Neural crest cell (in vitro differentiated cells): ENCODE data around the gene OR51E2. TPM values are rescaled to one million over a fixed set of nuclear protein-coding genes. Genes with fewer than 3 reads are reported as not detected.

Experiments
- DNase-seq: peaks from one replicate; pipeline ENCODE4 v3.0.0; 2021; ENCODE audit warnings: low read depth, mixed read lengths, low spot score
- H3K27ac Mint-ChIP-seq: one replicate; pipeline ENCODE4 v1.8.0; 2021; ENCODE audit warnings: mild to moderate bottlenecking, mixed read lengths; ENCODE audit not compliant: unreplicated experiment
- H3K27me3 Mint-ChIP-seq: 2 replicates; pipeline ENCODE4 v1.8.0; 2021; ENCODE audit warnings: low read depth, mild to moderate bottlenecking, mixed read lengths
- H3K36me3 Mint-ChIP-seq: 2 replicates; pipeline ENCODE4 v1.8.0; 2021; ENCODE audit warnings: low read depth, mild to moderate bottlenecking, mixed read lengths
- H3K4me1 Mint-ChIP-seq: 2 replicates; pipeline ENCODE4 v1.8.0; 2021; ENCODE audit warnings: mixed read lengths
- H3K4me3 Mint-ChIP-seq: one replicate; pipeline ENCODE4 v1.8.0; 2021; ENCODE audit warnings: mild to moderate bottlenecking, mixed read lengths
- H3K9me3 Mint-ChIP-seq: 2 replicates; pipeline ENCODE4 v1.8.0; 2021; ENCODE audit warnings: mixed read lengths
- total RNA-seq: library from RNA; stranded (reverse); gene quantifications from 2 replicates; pipeline ENCODE4 v1.2.1, GENCODE V29; 2021
- TF ChIP-seq, protein P1 (sequence below): fragments of 200-600 bp; sonication (generic); conservative IDR thresholded peaks from 2 replicates; pipeline ENCODE4 v1.5.0; 2021; ENCODE audit warnings: antibody characterized with exemption, mild to moderate bottlenecking

Gene OR51E2
- total RNA-seq, 1 donor from 2014 or later: not detected

GRCh38 chr11:4664183-4664582 lies 33.5 kb downstream of the OR51E2 start:
- Mint-ChIP-seq H3K4me1 (no peaks in the 10 kb centered on the region), H3K9me3 (no peaks in the 10 kb centered on the region), H3K36me3 (no peaks in the 10 kb centered on the region), H3K27ac (no peak overlapping the region), H3K4me3 (no peak overlapping the region), H3K27me3 (no peaks in the 10 kb centered on the region)
- TF ChIP-seq, protein P1, sequence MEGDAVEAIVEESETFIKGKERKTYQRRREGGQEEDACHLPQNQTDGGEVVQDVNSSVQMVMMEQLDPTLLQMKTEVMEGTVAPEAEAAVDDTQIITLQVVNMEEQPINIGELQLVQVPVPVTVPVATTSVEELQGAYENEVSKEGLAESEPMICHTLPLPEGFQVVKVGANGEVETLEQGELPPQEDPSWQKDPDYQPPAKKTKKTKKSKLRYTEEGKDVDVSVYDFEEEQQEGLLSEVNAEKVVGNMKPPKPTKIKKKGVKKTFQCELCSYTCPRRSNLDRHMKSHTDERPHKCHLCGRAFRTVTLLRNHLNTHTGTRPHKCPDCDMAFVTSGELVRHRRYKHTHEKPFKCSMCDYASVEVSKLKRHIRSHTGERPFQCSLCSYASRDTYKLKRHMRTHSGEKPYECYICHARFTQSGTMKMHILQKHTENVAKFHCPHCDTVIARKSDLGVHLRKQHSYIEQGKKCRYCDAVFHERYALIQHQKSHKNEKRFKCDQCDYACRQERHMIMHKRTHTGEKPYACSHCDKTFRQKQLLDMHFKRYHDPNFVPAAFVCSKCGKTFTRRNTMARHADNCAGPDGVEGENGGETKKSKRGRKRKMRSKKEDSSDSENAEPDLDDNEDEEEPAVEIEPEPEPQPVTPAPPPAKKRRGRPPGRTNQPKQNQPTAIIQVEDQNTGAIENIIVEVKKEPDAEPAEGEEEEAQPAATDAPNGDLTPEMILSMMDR: no peak
- DNase-seq: no peak

GRCh38 chr11:4662876-4663275 lies 34.8 kb downstream of the OR51E2 start:
- Mint-ChIP-seq H3K27me3 (no peaks in the 10 kb centered on the region), H3K9me3 (no peaks in the 10 kb centered on the region), H3K36me3 (no peaks in the 10 kb centered on the region), H3K27ac (no peak overlapping the region), H3K4me3 (no peak overlapping the region), H3K4me1 (no peaks in the 10 kb centered on the region)
- TF ChIP-seq, protein P1: no peak
- no peak for DNase-seq

DNA sequence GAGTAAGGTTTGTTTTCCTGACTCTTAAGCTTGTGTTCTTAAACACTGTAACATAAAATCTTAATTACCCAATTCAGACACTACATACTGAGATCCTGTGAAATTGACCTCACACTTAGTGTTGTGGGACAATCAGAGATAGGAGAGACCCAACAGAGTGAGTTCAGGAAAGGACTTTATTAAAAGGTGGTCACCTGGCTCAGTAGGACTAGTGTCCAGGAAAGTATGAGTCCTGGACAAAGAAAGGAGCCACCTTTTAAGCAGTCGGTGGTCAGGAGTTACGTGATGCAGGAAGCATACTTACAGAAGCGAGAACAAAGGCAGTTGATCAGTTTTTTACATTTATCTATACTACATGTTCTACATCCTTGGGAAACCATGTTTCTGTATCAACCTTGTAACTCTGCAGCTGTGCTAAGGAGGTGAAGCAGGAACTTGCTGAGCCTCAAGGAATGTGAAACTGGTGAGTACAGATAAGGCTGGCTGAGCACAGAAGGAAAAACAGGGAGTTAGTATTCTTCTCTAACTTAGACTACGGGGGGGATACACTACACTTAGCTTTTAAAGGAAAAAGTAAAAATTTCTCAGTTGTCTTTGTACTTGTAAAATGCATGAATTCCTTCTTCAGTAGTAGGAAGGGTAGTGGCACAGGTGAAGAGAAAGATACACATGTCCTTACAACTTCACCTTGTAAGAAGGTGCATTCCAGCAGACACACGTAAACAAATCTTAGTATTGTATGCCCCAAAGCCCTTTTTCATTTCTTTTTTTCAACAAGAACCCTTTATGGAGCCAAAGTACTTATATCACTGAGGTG lies 38.8 kb downstream of the OR51E2 start:
- Mint-ChIP-seq H3K9me3 (no peaks in the 10 kb centered on the region), H3K4me1 (no peaks in the 10 kb centered on the region), H3K27ac (no peak overlapping the region), H3K4me3 (no peak overlapping the region), H3K36me3 (no peaks in the 10 kb centered on the region), H3K27me3 (no peaks in the 10 kb centered on the region)
- no peak for DNase-seq
- TF ChIP-seq, protein P1: no peak

GRCh38 chr11:4654635-4655369 lies 42.9 kb downstream of the OR51E2 start:
- H3K4me3 Mint-ChIP-seq: no peak overlapping the region
- no peak overlapping the region for H3K27ac Mint-ChIP-seq
- no peaks in the 10 kb centered on the region for H3K36me3 Mint-ChIP-seq
- TF ChIP-seq, protein P1: no peak
- peaks cover 3% of the 10 kb centered on the region for H3K9me3 Mint-ChIP-seq
- no peaks in the 10 kb centered on the region for H3K4me1 Mint-ChIP-seq
- no peak for DNase-seq
- H3K27me3 Mint-ChIP-seq: peaks cover 10% of the 10 kb centered on the region

DNA sequence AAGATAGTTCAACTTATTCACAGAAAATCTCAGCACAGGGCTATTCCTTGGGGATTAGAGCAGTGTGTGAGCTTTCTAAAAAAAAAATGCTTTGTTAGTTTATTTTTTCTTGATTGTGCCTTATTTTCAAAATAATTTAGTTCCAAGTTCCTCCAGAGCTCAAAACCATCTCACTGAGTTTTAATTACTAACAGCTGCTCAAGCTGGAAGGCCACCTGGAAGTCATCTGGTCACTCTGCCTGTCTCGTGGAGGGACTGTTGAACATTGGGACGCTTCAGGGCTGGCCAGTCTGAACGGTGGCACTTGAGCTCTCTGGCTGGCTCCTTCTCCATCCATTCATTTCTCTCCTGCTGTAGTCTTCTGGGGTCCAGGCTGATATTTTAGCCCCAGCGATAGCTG lies 49.9 kb downstream of the OR51E2 start:
- no peak for DNase-seq
- no peaks in the 10 kb centered on the region for H3K36me3 Mint-ChIP-seq

More for the DNA sequence above, 49.9 kb downstream of the OR51E2 start:
- no peaks in the 10 kb centered on the region for H3K9me3 Mint-ChIP-seq
- H3K27ac Mint-ChIP-seq: no peak overlapping the region
- H3K4me3 Mint-ChIP-seq: no peak overlapping the region
- TF ChIP-seq, protein P1: no peak
- H3K4me1 Mint-ChIP-seq: no peaks in the 10 kb centered on the region
- H3K27me3 Mint-ChIP-seq: peaks cover 29% of the 10 kb centered on the region
